ENCODE results near the gene TRIM24.

TRIM24 gene

GRCh38 chr7:138434597-138435019 lies 25.5 kb upstream of the TRIM24 start:
- TF ChIP-seq CTCF (IDR thresholded peaks at IDR 0.05), result no peak

DNA sequence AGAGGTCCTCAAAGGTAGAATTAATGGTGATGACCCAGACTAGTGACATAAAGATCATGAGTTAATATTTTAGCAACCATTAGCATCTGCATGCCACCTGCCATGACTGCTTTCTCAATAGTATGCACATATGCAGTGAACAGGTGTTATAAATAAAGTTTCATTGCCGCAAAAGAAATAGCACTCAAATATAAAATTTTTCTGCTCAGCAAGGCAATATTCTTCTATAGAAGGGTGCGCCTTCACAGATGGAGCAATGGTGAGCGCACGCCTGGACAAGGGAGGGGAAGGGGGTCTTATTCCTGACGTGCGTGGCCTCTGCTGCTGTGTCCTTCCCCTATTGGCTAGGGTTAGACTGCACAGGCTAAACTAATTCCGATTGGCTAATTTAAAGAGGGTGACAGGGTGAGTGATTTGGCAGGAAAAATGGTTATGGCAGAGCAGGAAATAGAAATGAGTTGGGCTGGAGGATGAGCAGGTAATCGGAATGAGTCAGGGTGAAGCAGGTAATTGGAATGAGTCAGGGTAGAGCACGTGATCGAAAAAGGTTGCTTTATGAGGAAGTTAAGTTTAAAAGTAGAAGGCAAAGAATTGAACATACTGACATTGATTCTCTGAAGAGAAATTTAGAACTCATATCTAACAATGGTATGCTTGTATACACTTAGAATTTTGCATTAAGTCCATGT lies 24.7 kb upstream of the TRIM24 start:
- TF ChIP-seq CTCF (IDR thresholded peaks at IDR 0.05), result no peak

- TF ChIP-seq CTCF (IDR thresholded peaks at IDR 0.05), result no peak
Measured at GRCh38 chr7:138436388-138436787, 23.7 kb upstream of the TRIM24 start.

DNA sequence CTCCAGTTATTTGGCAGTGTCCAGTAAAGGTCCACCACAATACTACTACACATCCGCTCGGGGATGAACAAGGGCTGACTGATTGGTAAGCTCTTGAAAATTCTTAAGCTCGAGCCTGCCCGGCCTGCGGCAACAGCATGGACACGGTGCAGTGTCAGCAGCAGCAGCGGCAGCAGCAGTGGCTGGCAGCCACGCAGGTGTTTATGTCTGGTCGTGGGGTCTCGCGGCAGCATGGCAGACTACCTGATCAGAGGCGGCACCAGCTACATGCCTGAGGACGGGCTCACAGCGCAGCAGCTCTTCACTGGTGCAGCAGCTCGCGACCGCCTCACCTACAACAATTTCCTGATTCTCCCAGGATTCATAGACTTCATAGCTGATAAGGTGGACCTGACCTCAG lies 19.6 kb upstream of the TRIM24 start:
- no peak for TF ChIP-seq CTCF (IDR thresholded peaks at IDR 0.05)

DNA sequence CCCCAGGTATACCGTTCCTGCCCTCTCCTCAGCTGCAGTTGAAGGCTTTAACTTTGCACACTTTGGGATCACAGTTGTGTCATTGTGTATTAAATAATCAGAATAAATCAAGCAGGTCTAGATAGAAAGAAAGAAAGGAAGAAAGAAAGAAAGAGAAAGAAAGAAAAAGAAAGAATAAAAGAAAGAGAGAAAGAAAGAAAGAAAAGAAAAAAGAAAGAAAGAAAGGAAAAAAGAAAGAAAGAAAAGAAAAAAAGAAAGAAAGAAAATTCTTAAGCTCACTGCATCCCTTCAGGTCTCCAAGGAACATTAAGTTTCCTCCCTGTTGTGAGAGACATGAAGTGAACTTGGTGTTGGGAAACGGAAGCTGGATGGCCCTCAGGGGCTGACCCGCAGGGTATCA lies 17.2 kb upstream of the TRIM24 start:
- no peak for TF ChIP-seq CTCF (IDR thresholded peaks at IDR 0.05)

GRCh38 chr7:138449580-138449979 lies 10.5 kb upstream of the TRIM24 start:
- peak; percentile 40; the same call in 1 of the 2 replicates for TF ChIP-seq CTCF (IDR thresholded peaks at IDR 0.05)

- no peak for TF ChIP-seq CTCF (IDR thresholded peaks at IDR 0.05)
Measured at GRCh38 chr7:138455609-138456008, 4.5 kb upstream of the TRIM24 start.

- no peak for TF ChIP-seq CTCF (IDR thresholded peaks at IDR 0.05)
Measured at GRCh38 chr7:138456220-138456619, 3.8 kb upstream of the TRIM24 start.
